Measurements from ENCODE around the gene CROCC2.

DNA sequence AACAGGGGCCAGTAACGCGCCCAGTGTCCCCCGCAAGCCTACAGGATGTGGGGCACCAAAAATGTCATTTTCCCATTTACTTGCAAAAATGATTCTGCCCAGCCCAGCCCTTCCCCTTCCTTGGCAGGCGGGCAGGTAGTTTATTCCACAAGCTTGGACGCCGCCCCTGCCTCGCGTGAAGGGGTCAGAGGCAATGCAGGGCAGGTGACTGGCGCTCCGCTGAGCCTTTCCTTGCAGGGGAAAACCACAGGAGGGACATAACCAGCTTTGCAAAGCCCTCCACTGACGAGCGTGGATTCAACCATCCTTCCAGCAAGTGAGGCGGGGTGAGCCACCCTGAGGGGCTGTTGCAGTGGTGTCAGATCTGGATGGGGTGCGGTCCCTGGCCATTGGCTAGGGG, 15.4 kb upstream of the CROCC2 start:
- TF ChIP-seq, protein P1, sequence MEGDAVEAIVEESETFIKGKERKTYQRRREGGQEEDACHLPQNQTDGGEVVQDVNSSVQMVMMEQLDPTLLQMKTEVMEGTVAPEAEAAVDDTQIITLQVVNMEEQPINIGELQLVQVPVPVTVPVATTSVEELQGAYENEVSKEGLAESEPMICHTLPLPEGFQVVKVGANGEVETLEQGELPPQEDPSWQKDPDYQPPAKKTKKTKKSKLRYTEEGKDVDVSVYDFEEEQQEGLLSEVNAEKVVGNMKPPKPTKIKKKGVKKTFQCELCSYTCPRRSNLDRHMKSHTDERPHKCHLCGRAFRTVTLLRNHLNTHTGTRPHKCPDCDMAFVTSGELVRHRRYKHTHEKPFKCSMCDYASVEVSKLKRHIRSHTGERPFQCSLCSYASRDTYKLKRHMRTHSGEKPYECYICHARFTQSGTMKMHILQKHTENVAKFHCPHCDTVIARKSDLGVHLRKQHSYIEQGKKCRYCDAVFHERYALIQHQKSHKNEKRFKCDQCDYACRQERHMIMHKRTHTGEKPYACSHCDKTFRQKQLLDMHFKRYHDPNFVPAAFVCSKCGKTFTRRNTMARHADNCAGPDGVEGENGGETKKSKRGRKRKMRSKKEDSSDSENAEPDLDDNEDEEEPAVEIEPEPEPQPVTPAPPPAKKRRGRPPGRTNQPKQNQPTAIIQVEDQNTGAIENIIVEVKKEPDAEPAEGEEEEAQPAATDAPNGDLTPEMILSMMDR (IDR thresholded peaks at IDR 0.05; ENCODE audit: borderline replicate concordance, extremely low read depth, low read length, poor library complexity, severe bottlenecking) = no peak
- no peak for TF ChIP-seq EZH2 (IDR thresholded peaks at IDR 0.05; ENCODE audit: borderline replicate concordance, low read depth, low read length, severe bottlenecking)

Measured in DND-41 (cell line).